Retinal pigment epithelial cell (primary cell): ENCODE measurements around the gene GPR160.
A peak's percentile ranks its signal among the peaks of the same experiment; 100 is the strongest.

Experiments
- DNase-seq: peaks from one replicate; pipeline ENCODE4 v3.0.0-alpha.2; 2010; ENCODE audit warnings: low read depth
- H3K4me3 ChIP-seq: 2 replicates; pipeline ENCODE4 v1.5.1; 2011; ENCODE audit warnings: mild to moderate bottlenecking, low read length, control low read depth, moderate library complexity
- TF ChIP-seq, protein P1 (sequence below): conservative IDR thresholded peaks from 2 replicates; pipeline ENCODE4 v1.5.1; 2011; ENCODE audit warnings: low read depth, low read length, control low read depth, inconsistent platforms

The GPR160 gene

DNA sequence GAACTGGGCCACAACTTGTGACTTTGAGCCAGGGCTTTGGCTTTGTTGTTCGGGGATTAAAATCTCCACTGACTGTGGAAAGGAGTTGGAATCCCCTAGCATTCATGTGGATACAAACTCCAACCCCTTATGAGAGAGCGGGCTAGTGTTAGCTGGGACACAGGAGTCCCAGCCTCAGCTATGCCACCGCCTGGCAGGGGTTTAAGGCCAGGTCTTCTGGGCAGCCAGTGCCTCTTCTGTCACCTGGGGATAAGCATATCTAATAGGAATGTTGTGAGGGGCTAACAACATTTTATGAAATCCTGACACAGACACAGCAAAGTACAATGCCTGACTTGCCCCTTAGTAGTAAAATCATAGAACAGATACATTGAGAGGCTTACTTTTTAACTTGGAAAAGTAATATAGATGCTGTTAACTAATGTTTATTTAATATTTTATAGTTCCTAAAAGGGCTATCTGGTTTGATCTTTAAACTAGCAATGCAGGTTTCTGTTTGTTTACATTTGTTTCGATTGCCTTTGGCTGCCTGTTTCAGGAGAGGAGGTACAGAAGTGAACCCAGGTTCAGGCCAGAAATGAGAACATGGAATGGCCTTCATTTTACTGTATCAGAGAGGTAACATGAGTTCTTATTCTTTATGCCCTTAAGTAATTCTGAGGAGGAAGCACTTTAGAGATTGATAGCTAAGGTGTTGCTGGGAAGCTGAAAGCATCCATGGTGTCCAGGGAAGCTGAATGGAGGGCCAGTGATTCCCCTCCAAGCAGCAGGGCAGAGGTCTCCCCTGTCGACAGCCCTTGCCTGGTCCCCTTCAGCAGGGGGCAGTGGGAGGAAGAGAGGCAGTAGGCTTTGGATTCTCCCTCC is 8.7 kb downstream of the GPR160 start:
- no peak for DNase-seq
- TF ChIP-seq, protein P1, sequence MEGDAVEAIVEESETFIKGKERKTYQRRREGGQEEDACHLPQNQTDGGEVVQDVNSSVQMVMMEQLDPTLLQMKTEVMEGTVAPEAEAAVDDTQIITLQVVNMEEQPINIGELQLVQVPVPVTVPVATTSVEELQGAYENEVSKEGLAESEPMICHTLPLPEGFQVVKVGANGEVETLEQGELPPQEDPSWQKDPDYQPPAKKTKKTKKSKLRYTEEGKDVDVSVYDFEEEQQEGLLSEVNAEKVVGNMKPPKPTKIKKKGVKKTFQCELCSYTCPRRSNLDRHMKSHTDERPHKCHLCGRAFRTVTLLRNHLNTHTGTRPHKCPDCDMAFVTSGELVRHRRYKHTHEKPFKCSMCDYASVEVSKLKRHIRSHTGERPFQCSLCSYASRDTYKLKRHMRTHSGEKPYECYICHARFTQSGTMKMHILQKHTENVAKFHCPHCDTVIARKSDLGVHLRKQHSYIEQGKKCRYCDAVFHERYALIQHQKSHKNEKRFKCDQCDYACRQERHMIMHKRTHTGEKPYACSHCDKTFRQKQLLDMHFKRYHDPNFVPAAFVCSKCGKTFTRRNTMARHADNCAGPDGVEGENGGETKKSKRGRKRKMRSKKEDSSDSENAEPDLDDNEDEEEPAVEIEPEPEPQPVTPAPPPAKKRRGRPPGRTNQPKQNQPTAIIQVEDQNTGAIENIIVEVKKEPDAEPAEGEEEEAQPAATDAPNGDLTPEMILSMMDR: no peak
- H3K4me3 ChIP-seq: no peak overlapping the region

DNA sequence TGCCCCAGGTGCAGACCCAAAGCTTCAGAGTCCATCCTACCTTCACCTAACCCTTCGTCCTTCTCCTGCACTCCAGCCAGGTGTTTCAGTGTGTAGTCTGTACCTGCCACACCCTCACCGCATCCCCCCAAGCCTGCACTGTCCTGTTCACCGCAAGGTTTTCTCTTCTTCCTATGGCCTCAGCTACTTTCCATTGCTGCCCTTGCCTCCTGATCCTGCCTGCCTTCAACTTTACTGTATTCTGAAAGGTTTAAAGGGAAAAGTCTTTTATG is 9.3 kb downstream of the GPR160 start:
- DNase-seq: no peak
- no peak overlapping the region for H3K4me3 ChIP-seq
- TF ChIP-seq, protein P1: no peak

DNA sequence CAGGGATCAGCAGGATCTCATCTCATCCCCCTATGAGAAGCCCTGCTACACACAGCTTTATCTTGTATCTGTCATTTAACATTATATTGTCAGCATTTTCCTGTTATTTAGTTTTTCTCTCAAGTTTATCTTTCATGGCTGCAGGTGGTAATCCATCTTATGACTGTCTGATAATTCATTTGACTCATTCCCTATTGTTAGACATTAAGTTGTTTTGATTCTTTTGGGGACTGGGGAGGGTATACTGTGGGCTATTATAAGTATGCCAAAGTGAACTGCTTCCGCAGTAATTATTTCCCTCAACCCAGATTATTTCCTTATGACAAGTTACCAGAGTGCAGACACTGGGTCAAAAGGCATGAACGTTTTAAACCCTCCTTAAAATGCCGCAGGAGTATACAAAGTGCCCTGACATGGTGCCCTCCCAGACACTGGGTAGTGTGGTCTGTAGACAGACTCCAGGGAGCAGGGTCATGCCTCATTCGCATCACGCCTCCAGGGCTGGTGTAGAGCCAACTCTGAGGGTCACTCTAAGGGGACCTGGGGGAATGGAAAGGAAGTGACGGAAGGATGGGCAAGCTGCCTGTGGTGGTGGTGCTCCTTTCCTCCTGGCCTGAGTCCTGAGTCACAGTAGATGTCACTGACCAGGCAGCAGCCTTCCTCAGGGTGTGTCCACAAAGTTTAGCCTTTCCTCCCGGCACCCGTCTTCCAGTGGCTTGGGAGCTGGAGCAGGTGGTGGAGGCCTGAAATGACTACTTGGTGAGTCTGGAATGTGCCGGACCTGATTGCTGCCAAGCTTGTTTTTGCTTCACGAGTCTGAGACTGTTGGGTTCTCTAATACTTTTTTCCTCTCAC is 11.6 kb downstream of the GPR160 start:
- DNase-seq: no peak
- TF ChIP-seq, protein P1: no peak
- no peak overlapping the region for H3K4me3 ChIP-seq

DNA sequence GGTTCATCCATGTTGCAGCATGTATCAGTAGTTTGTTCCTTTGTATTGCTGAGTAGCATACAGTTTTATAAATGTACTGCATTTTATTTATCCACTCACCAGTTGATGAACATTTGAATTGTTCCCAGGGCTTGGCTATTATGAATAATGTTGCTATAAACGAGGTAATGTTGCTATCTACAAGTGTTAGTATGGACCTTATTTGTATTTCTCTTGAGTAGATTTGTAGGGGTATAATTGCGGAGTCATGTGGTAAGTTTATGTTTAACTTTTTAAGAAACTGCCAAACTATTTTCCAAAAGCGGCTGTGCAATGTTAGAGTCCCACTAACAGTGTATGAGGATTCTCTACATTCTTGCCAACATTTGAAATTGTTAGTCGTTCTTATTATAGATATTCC is 13.0 kb downstream of the GPR160 start:
- DNase-seq: no peak

DNA sequence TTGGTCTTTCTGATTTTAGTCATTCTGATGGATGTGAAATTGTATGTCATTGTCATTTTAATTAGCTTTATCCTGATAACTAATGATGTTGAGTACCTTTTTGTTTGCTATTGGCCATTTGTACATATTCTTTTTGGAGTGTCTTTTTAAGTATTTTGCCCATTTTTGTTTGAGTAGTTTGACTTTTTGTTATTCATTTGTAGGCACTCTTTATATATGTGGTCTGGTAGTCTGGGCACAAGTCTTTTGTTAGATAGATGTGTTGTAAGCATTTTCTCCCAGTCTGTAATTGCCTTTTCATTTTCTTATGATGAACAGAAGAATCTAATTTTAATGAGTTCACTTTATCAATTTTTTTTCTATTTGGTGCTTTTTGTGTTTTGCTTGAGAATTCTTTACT is 14.6 kb downstream of the GPR160 start:
- TF ChIP-seq, protein P1: no peak
- DNase-seq: no peak
- no peak overlapping the region for H3K4me3 ChIP-seq

More for the DNA sequence above, 13.0 kb downstream of the GPR160 start:
- no peak overlapping the region for H3K4me3 ChIP-seq
- TF ChIP-seq, protein P1: no peak

DNA sequence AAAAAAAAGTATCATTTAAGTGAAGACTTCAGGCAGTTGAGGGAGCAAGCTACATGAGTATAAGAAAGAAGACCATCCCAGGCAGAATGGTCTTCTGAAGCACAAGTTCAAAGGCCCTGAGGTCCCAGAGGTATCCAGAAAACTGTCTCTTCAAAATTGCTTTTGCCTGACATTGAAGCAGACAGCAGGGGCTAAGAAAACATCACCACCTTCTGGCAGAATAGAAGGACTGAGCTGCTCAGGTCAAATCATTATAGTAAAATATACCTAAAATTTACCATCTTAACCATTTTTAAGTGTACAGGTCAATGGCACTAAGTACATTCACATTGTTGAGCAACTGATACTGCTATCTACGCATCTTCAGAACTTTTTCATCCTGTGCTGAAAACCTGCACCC is 16.4 kb downstream of the GPR160 start:
- no peak for DNase-seq
- no peak overlapping the region for H3K4me3 ChIP-seq
- TF ChIP-seq, protein P1: peak; percentile 44

DNA sequence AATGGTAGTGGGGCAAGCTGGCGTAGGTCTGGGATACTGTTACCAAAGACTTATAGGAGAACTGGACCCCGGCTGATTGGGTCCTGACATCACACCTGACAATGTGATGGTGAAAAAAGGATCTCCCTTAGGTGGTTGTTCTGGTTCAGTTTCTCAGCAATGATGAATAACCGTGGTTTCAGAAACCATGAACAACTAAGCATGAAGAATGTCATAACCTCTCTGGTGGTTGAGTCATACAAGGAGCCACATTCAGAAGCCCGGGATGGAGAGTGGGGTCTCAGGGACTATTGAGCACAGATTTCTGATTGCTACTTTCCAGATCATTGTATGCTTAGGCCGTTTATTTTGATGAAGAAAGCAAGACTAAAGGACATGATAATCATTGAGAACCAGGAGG is 17.4 kb downstream of the GPR160 start:
- DNase-seq: no peak
- TF ChIP-seq, protein P1: no peak
- no peak overlapping the region for H3K4me3 ChIP-seq
